Measurements from ENCODE around the gene RFX3.

The RFX3 gene

GRCh38 chr9:3475300-3476020 lies 50.3 kb downstream of the RFX3 start:
- DNase-seq = no peak

- DNase-seq = no peak
Measured at GRCh38 chr9:3474821-3475220, 51.0 kb downstream of the RFX3 start.

- DNase-seq = no peak
Measured at GRCh38 chr9:3473405-3473804, 52.4 kb downstream of the RFX3 start.

GRCh38 chr9:3471883-3472282 lies 53.9 kb downstream of the RFX3 start:
- DNase-seq = no peak

- no peak for DNase-seq
Measured at GRCh38 chr9:3468421-3469205, 57.2 kb downstream of the RFX3 start.

GRCh38 chr9:3467593-3468219 lies 58.1 kb downstream of the RFX3 start:
- DNase-seq = peak; percentile 60

- DNase-seq = no peak
Measured at GRCh38 chr9:3464033-3464638, 61.7 kb downstream of the RFX3 start.

- DNase-seq = no peak
Measured at GRCh38 chr9:3458806-3459475, 66.9 kb downstream of the RFX3 start.

GRCh38 chr9:3457175-3457574 lies 68.6 kb downstream of the RFX3 start:
- no peak for DNase-seq

GRCh38 chr9:3455717-3456116 lies 70.1 kb downstream of the RFX3 start:
- no peak for DNase-seq

- no peak for DNase-seq
Measured at GRCh38 chr9:3455094-3455493, 70.7 kb downstream of the RFX3 start.

GRCh38 chr9:3451956-3452355 lies 73.8 kb downstream of the RFX3 start:
- no peak for DNase-seq

GRCh38 chr9:3447788-3448187 lies 78.0 kb downstream of the RFX3 start:
- no peak for DNase-seq

GRCh38 chr9:3447143-3447542 lies 78.7 kb downstream of the RFX3 start:
- no peak for DNase-seq

GRCh38 chr9:3446313-3446712 lies 79.5 kb downstream of the RFX3 start:
- no peak for DNase-seq

- no peak for DNase-seq
Measured at GRCh38 chr9:3444016-3444415, 81.8 kb downstream of the RFX3 start.

- DNase-seq = peak; percentile 60
Measured at GRCh38 chr9:3441197-3441816, 84.5 kb downstream of the RFX3 start.

- DNase-seq = no peak
Measured at GRCh38 chr9:3436629-3437420, 89.0 kb downstream of the RFX3 start.

- no peak for DNase-seq
Measured at GRCh38 chr9:3435732-3436131, 90.1 kb downstream of the RFX3 start.

- DNase-seq = no peak
Measured at GRCh38 chr9:3434594-3434993, 91.2 kb downstream of the RFX3 start.

GRCh38 chr9:3433754-3434153 lies 92.0 kb downstream of the RFX3 start:
- DNase-seq = no peak

GRCh38 chr9:3433066-3433465 lies 92.7 kb downstream of the RFX3 start:
- DNase-seq = no peak
